PC-9 (cell line): ENCODE measurements around the gene GRXCR2.

ENCODE experiments used
- CTCF ChIP-seq: fragments of 200-600 bp; sonication (generic); conservative IDR thresholded peaks from 2 replicates; pipeline ENCODE4 v1.6.1; 2017; ENCODE audit warnings: mixed run types, antibody characterized with exemption, mild to moderate bottlenecking, moderate library complexity
- EZH2 ChIP-seq: fragments of 200-600 bp; sonication (generic); IDR thresholded peaks from 2 replicates; pipeline ENCODE4 v1.8.0; 2017; ENCODE audit warnings: antibody characterized with exemption, low read depth

DNA sequence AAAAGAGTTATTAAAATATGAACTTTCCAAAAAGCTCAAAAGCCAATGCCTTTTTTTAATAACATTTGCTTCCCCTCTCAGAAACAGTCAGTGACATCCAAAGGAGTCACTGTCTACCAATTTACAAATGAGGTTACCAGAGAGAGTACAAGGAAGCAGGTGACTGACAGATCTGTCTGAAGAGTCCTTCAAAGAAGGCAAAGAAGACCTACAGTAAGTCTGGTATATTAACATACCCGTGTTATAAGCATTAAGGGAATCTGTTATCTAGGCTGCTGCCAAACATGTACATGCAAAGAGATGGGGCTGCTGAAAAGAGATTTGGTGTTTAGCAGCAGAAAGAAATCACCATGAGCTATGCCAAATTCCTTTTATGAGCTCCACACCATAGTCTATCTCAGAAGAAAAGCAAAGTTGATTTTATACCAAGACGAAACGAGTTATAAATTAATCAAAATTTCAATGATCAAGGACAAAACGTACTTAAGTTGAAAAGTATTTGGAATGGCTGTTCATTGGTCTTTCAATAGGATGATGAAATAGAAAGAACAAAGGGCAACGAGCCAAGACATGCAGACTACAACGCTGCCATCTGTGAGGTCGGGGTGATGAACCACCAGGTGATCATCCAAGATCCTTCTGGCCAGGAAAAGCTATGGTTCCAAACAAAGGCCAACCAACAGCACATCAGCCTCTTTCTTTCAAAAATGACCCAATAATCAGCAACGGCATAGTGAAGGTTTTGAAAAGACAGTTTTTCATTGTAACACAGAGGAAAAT lies 45.7 kb downstream of the GRXCR2 start:
- TF ChIP-seq CTCF (no peak), EZH2 (no peak)
